ENCODE results near the gene HIGD1B. TPM values are rescaled to one million over a fixed set of nuclear protein-coding genes. Genes with fewer than 3 reads are reported as not detected.

Gene HIGD1B
- total and polyA plus RNA-seq, 2 of the 13 experiments (the other 11 are each of a cell fraction or from before 2014, with no cell fraction given) = not detected

DNA sequence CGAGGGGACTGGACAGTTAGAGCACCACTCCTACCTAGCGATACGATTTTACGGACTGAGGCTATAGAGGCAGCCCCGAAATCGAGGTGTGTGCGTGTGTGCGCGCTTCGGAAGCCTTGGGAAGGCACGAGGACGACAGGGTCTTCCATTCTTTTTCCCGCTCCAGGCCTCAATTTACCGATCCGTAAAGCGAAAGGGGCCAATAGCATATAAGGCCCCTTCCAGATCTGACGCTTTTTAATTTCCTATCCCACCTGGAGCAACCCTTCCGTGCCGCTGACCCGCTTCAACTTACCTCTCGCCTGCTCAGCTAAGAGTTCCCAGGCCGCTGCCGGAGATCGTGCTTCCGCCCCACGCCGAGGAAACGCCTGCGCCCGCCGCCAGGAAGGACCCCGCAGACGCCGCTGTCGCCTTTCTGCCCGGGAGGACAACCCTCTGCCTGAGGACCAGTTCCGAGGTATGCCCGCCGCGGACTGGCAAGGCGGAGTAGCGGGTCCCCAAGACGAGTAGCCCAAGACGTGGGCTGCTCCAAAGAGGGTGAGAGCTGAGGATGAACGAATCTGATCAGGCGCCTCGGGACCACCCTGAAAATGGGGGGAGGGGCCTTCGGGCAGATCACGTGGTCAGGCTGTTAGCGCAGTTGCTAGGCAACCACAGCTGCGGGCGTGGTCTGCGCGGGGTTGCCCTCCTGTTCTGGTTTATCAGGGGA, 51.5 kb downstream of the HIGD1B start, which contains the start of gene EFTUD2 (continued):
- TF ChIP-seq ZNF142 (CRISPR knock-in tag; IDR thresholded peaks at IDR 0.05) (no peak; the same call in none of the 2 replicates), NFYB (CRISPR knock-in tag; IDR thresholded peaks at IDR 0.05) (peak; percentile 51; the same call in 1 of the 2 replicates), KAT2B (IDR thresholded peaks at IDR 0.05; ENCODE audit: borderline replicate concordance, low read depth, low read length) (no peak), RNF219 (CRISPR knock-in tag; IDR thresholded peaks at IDR 0.05) (peak; percentile 28; the same call in 1 of the 2 replicates), ELF1 (CRISPR knock-in tag; IDR thresholded peaks at IDR 0.05) (peak; percentile 99), MBNL3 (CRISPR knock-in tag; conservative IDR thresholded peaks at IDR 0.05) (no peak), ZNF136 (CRISPR knock-in tag; IDR thresholded peaks at IDR 0.05; ENCODE audit: low read depth) (peak; percentile 92; the same call in 1 of the 2 replicates), ZNF207 (IDR thresholded peaks at IDR 0.05; ENCODE audit: borderline replicate concordance) (peak; percentile 91; the same call in 1 of the 2 replicates)
- TF ChIP-seq, protein P1, sequence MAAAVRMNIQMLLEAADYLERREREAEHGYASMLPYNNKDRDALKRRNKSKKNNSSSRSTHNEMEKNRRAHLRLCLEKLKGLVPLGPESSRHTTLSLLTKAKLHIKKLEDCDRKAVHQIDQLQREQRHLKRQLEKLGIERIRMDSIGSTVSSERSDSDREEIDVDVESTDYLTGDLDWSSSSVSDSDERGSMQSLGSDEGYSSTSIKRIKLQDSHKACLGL (CRISPR knock-in tag; IDR thresholded peaks at IDR 0.05) = peak; percentile 84
- TF ChIP-seq, protein P2, sequence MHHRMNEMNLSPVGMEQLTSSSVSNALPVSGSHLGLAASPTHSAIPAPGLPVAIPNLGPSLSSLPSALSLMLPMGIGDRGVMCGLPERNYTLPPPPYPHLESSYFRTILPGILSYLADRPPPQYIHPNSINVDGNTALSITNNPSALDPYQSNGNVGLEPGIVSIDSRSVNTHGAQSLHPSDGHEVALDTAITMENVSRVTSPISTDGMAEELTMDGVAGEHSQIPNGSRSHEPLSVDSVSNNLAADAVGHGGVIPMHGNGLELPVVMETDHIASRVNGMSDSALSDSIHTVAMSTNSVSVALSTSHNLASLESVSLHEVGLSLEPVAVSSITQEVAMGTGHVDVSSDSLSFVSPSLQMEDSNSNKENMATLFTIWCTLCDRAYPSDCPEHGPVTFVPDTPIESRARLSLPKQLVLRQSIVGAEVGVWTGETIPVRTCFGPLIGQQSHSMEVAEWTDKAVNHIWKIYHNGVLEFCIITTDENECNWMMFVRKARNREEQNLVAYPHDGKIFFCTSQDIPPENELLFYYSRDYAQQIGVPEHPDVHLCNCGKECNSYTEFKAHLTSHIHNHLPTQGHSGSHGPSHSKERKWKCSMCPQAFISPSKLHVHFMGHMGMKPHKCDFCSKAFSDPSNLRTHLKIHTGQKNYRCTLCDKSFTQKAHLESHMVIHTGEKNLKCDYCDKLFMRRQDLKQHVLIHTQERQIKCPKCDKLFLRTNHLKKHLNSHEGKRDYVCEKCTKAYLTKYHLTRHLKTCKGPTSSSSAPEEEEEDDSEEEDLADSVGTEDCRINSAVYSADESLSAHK (CRISPR knock-in tag; IDR thresholded peaks at IDR 0.05; ENCODE audit: borderline replicate concordance) = no peak
- TF ChIP-seq, protein P3, sequence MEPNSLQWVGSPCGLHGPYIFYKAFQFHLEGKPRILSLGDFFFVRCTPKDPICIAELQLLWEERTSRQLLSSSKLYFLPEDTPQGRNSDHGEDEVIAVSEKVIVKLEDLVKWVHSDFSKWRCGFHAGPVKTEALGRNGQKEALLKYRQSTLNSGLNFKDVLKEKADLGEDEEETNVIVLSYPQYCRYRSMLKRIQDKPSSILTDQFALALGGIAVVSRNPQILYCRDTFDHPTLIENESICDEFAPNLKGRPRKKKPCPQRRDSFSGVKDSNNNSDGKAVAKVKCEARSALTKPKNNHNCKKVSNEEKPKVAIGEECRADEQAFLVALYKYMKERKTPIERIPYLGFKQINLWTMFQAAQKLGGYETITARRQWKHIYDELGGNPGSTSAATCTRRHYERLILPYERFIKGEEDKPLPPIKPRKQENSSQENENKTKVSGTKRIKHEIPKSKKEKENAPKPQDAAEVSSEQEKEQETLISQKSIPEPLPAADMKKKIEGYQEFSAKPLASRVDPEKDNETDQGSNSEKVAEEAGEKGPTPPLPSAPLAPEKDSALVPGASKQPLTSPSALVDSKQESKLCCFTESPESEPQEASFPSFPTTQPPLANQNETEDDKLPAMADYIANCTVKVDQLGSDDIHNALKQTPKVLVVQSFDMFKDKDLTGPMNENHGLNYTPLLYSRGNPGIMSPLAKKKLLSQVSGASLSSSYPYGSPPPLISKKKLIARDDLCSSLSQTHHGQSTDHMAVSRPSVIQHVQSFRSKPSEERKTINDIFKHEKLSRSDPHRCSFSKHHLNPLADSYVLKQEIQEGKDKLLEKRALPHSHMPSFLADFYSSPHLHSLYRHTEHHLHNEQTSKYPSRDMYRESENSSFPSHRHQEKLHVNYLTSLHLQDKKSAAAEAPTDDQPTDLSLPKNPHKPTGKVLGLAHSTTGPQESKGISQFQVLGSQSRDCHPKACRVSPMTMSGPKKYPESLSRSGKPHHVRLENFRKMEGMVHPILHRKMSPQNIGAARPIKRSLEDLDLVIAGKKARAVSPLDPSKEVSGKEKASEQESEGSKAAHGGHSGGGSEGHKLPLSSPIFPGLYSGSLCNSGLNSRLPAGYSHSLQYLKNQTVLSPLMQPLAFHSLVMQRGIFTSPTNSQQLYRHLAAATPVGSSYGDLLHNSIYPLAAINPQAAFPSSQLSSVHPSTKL (CRISPR knock-in tag; IDR thresholded peaks at IDR 0.05) = peak; percentile 81
- TF ChIP-seq, protein P4, sequence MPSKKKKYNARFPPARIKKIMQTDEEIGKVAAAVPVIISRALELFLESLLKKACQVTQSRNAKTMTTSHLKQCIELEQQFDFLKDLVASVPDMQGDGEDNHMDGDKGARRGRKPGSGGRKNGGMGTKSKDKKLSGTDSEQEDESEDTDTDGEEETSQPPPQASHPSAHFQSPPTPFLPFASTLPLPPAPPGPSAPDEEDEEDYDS (CRISPR knock-in tag; IDR thresholded peaks at IDR 0.05) = peak; percentile 79

All from HepG2 (cell line).